ENCODE results near the gene GRSF1. TPM values are rescaled to one million over a fixed set of nuclear protein-coding genes. Genes with fewer than 3 reads are reported as not detected.

Gene GRSF1
- total and polyA plus RNA-seq, 10 of the 15 experiments (the other 5 are each of a cell fraction or from before 2014, with no cell fraction given) = 37.5 to 105 (median 68.4) TPM

DNA sequence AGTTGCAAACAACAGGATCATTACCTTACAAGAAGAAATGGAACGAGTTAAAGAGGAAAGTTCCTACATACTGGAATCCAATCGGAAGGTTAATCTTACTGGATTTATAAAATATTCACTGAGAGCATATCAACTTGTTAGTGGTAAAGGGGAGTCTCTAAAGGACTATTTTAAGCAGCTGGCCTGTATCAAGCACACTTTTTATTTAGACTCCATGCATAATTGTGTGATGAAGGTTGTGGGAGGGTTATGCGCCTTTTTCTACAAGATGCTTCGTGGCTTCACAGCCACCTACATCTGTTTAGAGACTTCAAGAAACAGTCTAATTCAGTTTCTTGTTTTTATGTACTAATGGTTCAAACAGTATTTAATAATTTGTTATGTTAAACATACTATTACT lies 56.6 kb downstream of the GRSF1 start:
- RAD21 ChIA-PET (ENCODE audit: unreplicated experiment) = no interaction called here
- POLR2A ChIA-PET = interaction anchor here (0.6 kb wide), 1 partner anchor 1662 kb away, joined by 3 read pairs; no protein-coding TSS in a partner anchor
- intact Hi-C loops (cut with micrococcal nuclease; ENCODE audit: unreplicated experiment) = no loop called here

More for the DNA sequence above, 56.6 kb downstream of the GRSF1 start:
- Histone ChIP-seq H3K4me3 (no peak overlapping the region), H3K79me2 (ENCODE audit: control insufficient read depth, insufficient read depth, low read length) (no peaks in the 10 kb centered on the region), H3K27ac (ENCODE audit: control insufficient read depth, insufficient read depth) (no peak overlapping the region), H3K36me3 (ENCODE audit: control insufficient read depth in 2 of 2, insufficient read depth in 2 of 2, low read length in 1 of 2) (no peaks in the 10 kb centered on the region; a peak in 1 of 4 replicates), H4K20me1 (ENCODE audit: control insufficient read depth, insufficient read depth) (no peaks in the 10 kb centered on the region), H3K4me2 (ENCODE audit: control insufficient read depth, insufficient read depth) (no peak overlapping the region), H3K4me1 (ENCODE audit: control insufficient read depth, insufficient read depth, low read length) (no peaks in the 10 kb centered on the region), H3K9ac (ENCODE audit: control insufficient read depth, insufficient read depth, low read length) (no peak overlapping the region), H2AFZ (ENCODE audit: control insufficient read depth, low read depth, low read length) (no peak overlapping the region), H3K27me3 (replicated peaks in 1 of 2; ENCODE audit: control insufficient read depth in 2 of 2, insufficient read depth in 2 of 2, low read length in 1 of 2) (no peaks in the 10 kb centered on the region), H3K9me3 (replicated peaks; ENCODE audit: control insufficient read depth, insufficient read depth, low read length) (no peaks in the 10 kb centered on the region)
- DNase-seq (ENCODE audit: low read depth, low spot score) (no peak), ATAC-seq (no peak), FAIRE-seq (no peak)
- no peak for TF ChIP-seq NR2C2 (IDR thresholded peaks at IDR 0.05; ENCODE audit: borderline replicate concordance, control insufficient read depth, insufficient read length, low read depth)
- TF ChIP-seq JUNB (IDR thresholded peaks at IDR 0.05) = no peak
- TF ChIP-seq NKRF (conservative IDR thresholded peaks at IDR 0.05) = no peak
- TF ChIP-seq, protein P1, sequence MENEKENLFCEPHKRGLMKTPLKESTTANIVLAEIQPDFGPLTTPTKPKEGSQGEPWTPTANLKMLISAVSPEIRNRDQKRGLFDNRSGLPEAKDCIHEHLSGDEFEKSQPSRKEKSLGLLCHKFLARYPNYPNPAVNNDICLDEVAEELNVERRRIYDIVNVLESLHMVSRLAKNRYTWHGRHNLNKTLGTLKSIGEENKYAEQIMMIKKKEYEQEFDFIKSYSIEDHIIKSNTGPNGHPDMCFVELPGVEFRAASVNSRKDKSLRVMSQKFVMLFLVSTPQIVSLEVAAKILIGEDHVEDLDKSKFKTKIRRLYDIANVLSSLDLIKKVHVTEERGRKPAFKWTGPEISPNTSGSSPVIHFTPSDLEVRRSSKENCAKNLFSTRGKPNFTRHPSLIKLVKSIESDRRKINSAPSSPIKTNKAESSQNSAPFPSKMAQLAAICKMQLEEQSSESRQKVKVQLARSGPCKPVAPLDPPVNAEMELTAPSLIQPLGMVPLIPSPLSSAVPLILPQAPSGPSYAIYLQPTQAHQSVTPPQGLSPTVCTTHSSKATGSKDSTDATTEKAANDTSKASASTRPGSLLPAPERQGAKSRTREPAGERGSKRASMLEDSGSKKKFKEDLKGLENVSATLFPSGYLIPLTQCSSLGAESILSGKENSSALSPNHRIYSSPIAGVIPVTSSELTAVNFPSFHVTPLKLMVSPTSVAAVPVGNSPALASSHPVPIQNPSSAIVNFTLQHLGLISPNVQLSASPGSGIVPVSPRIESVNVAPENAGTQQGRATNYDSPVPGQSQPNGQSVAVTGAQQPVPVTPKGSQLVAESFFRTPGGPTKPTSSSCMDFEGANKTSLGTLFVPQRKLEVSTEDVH (IDR thresholded peaks at IDR 0.05; ENCODE audit: low read depth, partially characterized antibody) = no peak
- no peak for TF ChIP-seq SUPT20H (IDR thresholded peaks at IDR 0.05; ENCODE audit: borderline replicate concordance, control insufficient read depth, low read depth, low read length)
- TF ChIP-seq BCL11A (IDR thresholded peaks at IDR 0.05; ENCODE audit: low read depth, low read length) = no peak
- no peak for TF ChIP-seq HDAC2 (IDR thresholded peaks at IDR 0.05)
- no peak for TF ChIP-seq SREBF2 (IDR thresholded peaks at IDR 0.05; ENCODE audit: low read length)
- TF ChIP-seq TCF12 (IDR thresholded peaks at IDR 0.05; ENCODE audit: low read depth, low read length) = no peak
- TF ChIP-seq RELA (IDR thresholded peaks at IDR 0.05; ENCODE audit: borderline replicate concordance, partially characterized antibody) = no peak
- no peak for TF ChIP-seq POLR2AphosphoS2 (IDR thresholded peaks at IDR 0.05; ENCODE audit: low read depth, low read length)
- TF ChIP-seq GATAD2B (conservative IDR thresholded peaks at IDR 0.05; ENCODE audit: low read depth) = no peak
- TF ChIP-seq, protein P2, sequence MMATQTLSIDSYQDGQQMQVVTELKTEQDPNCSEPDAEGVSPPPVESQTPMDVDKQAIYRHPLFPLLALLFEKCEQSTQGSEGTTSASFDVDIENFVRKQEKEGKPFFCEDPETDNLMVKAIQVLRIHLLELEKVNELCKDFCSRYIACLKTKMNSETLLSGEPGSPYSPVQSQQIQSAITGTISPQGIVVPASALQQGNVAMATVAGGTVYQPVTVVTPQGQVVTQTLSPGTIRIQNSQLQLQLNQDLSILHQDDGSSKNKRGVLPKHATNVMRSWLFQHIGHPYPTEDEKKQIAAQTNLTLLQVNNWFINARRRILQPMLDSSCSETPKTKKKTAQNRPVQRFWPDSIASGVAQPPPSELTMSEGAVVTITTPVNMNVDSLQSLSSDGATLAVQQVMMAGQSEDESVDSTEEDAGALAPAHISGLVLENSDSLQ (IDR thresholded peaks at IDR 0.05) = no peak
- TF ChIP-seq NFYB (IDR thresholded peaks at IDR 0.05; ENCODE audit: insufficient read depth, low read depth, low read length) = no peak
- TF ChIP-seq GABPA (IDR thresholded peaks at IDR 0.05; ENCODE audit: low read depth) = no peak
- TF ChIP-seq KAT2A (conservative IDR thresholded peaks at IDR 0.05; ENCODE audit: control insufficient read depth, low read depth, low read length) = no peak
- in situ Hi-C loops (cut with MboI) = no loop called here
- ChIA-PET CTCF (interaction anchor here (0.9 to 1.0 kb wide), 2 partner anchors 10 to 48 kb away, joined by 3 to 4 read pairs; no protein-coding TSS in a partner anchor), SMC1A (ENCODE audit: uncharacterized antibody, unreplicated experiment) (interaction anchor here (1.0 to 1.6 kb wide), 3 partner anchors 11 to 94 kb away, joined by 3 to 7 read pairs (median 4); no protein-coding TSS in a partner anchor)
- BruUV-seq (replicated peaks) = no TSS peak
- WGBS (ENCODE audit: insufficient coverage, insufficient replicate concordance, low lambda C conversion rate, missing lambda C conversion rate) = 73% methylated on average over 4 of the region's 4 CpGs

All from GM12878 (cell line).